H9 (cell line): Measurements from ENCODE around the gene CTIF. TPM values are rescaled to one million over a fixed set of nuclear protein-coding genes. Genes with fewer than 3 reads are reported as not detected.

Experiments used
- DNase-seq: peaks from one replicate; pipeline ENCODE4 v3.0.0-alpha.2; 2017
- H2AFZ ChIP-seq: one replicate; pipeline ENCODE4 v1.6.1; 2013; ENCODE audit warnings: mild to moderate bottlenecking, low read length, control low read depth, moderate library complexity
- H2AK5ac ChIP-seq: 2 replicates; pipeline ENCODE4 v1.6.1; 2013; ENCODE audit warnings: low read length, control low read depth, mixed read lengths; ENCODE audit not compliant: insufficient read length
- H2BK120ac ChIP-seq: one replicate; pipeline ENCODE4 v1.6.1; 2013; ENCODE audit warnings: low read depth, mild to moderate bottlenecking, low read length, control low read depth, inconsistent platforms; ENCODE audit not compliant: poor library complexity, severe bottlenecking
- H2BK12ac ChIP-seq: 2 replicates; pipeline ENCODE4 v1.6.1; 2013; ENCODE audit warnings: low read length, control low read depth, mixed read lengths, low read depth; ENCODE audit not compliant: insufficient read length
- H2BK15ac ChIP-seq: 2 replicates; pipeline ENCODE4 v1.6.1; 2013; ENCODE audit warnings: low read depth, low read length, control low read depth
- H2BK20ac ChIP-seq: one replicate; pipeline ENCODE4 v1.6.1; 2013; ENCODE audit warnings: low read depth, mild to moderate bottlenecking, low read length, control low read depth, inconsistent platforms; ENCODE audit not compliant: poor library complexity, severe bottlenecking
- H2BK5ac ChIP-seq: 2 replicates; pipeline ENCODE4 v1.6.1; 2013; ENCODE audit warnings: low read length, control low read depth, mixed read lengths; ENCODE audit not compliant: insufficient read length
- H3K14ac ChIP-seq: 2 replicates; pipeline ENCODE4 v1.6.1; 2013; ENCODE audit warnings: low read length, control low read depth; ENCODE audit not compliant: insufficient read depth
- H3K18ac ChIP-seq: 2 replicates; pipeline ENCODE4 v1.6.1; 2013; ENCODE audit warnings: low read depth, mild to moderate bottlenecking, mixed read lengths, low read length, control low read depth; ENCODE audit not compliant: insufficient read length
- H3K23ac ChIP-seq: 2 replicates; pipeline ENCODE4 v1.6.1; 2013; ENCODE audit warnings: low read length, control low read depth, mixed read lengths, low read depth; ENCODE audit not compliant: insufficient read length
- H3K23me2 ChIP-seq: 2 replicates; pipeline ENCODE4 v1.6.1; 2013; ENCODE audit warnings: low read depth, mild to moderate bottlenecking, mixed read lengths, low read length, control low read depth; ENCODE audit not compliant: insufficient read length, poor library complexity, severe bottlenecking
- H3K27ac ChIP-seq: 2 replicates; pipeline ENCODE4 v1.5.1; 2013; ENCODE audit warnings: low read length, control low read depth, mixed read lengths, low read depth; ENCODE audit not compliant: insufficient read length
- H3K27me3 ChIP-seq: 2 replicates; pipeline ENCODE4 v1.6.1; 2013; ENCODE audit warnings: low read length, control low read depth, inconsistent platforms; ENCODE audit not compliant: insufficient read depth
- H3K4ac ChIP-seq: 2 replicates; pipeline ENCODE4 v1.6.1; 2013; ENCODE audit warnings: low read depth, mild to moderate bottlenecking, control low read depth, inconsistent platforms, low read length, moderate library complexity
- H3K4me1 ChIP-seq: 2 replicates; pipeline ENCODE4 v1.6.1; 2013; ENCODE audit warnings: low read length, control low read depth, inconsistent platforms; ENCODE audit not compliant: insufficient read depth
- H3K4me2 ChIP-seq: 2 replicates; pipeline ENCODE4 v1.6.1; 2013; ENCODE audit warnings: low read length, control low read depth, mixed read lengths; ENCODE audit not compliant: insufficient read length, insufficient read depth
- H3K56ac ChIP-seq: 2 replicates; pipeline ENCODE4 v1.6.1; 2013; ENCODE audit warnings: low read depth, mild to moderate bottlenecking, mixed read lengths, low read length, control low read depth; ENCODE audit not compliant: insufficient read length
- H3K79me1 ChIP-seq: 2 replicates; pipeline ENCODE4 v1.6.1; 2013; ENCODE audit warnings: low read depth, mild to moderate bottlenecking, moderate library complexity, low read length, control low read depth, inconsistent platforms; ENCODE audit not compliant: insufficient read depth, poor library complexity, severe bottlenecking
- H3K79me2 ChIP-seq: 2 replicates; pipeline ENCODE4 v1.6.1; 2013; ENCODE audit warnings: low read length, control low read depth, inconsistent platforms; ENCODE audit not compliant: insufficient read depth
- H3K9ac ChIP-seq: 2 replicates; pipeline ENCODE4 v1.6.1; 2013; ENCODE audit warnings: low read length, control low read depth, mixed read lengths; ENCODE audit not compliant: insufficient read length; ENCODE audit errors: extremely low read depth
- H3K9me3 ChIP-seq: one replicate; pipeline ENCODE4 v1.6.1; 2013; ENCODE audit warnings: low read depth, low read length, inconsistent platforms; ENCODE audit not compliant: control insufficient read depth
- H3T11ph ChIP-seq: one replicate; pipeline ENCODE4 v1.6.1; 2013; ENCODE audit warnings: mild to moderate bottlenecking, low read length, control low read depth, inconsistent platforms
- H4K20me1 ChIP-seq: one replicate; pipeline ENCODE4 v1.6.1; 2013; ENCODE audit not compliant: control insufficient read depth, insufficient read length, insufficient read depth
- H4K5ac ChIP-seq: 2 replicates; pipeline ENCODE4 v1.6.1; 2013; ENCODE audit warnings: low read depth, mild to moderate bottlenecking, mixed read lengths, low read length, control low read depth; ENCODE audit not compliant: insufficient read length
- H4K8ac ChIP-seq: replicated peaks from 2 replicates; pipeline ENCODE4 v1.6.1; 2013; ENCODE audit warnings: low read length, control low read depth, mixed read lengths, low read depth; ENCODE audit not compliant: insufficient read length
- H4K91ac ChIP-seq: 2 replicates; pipeline ENCODE4 v1.6.1; 2013; ENCODE audit warnings: low read depth, mild to moderate bottlenecking, moderate library complexity, mixed read lengths, low read length, control low read depth; ENCODE audit not compliant: insufficient read length
- H3K27ac Mint-ChIP-seq, 3 experiments: 2 replicates in 2 of 3; 3 replicates in 1 of 3; pipeline ENCODE4 v1.8.0; 2020 to 2021; ENCODE audit warnings: mixed read lengths in 3 of 3, mild to moderate bottlenecking in 1 of 3, moderate library complexity in 1 of 3
- H3K27me3 Mint-ChIP-seq: 2 replicates; pipeline ENCODE4 v1.8.0; 2021; ENCODE audit warnings: low read depth, mild to moderate bottlenecking, moderate library complexity, mixed read lengths
- H3K36me3 Mint-ChIP-seq, 3 experiments: 2 replicates in 2 of 3; 3 replicates in 1 of 3; pipeline ENCODE4 v1.8.0; 2020 to 2021; ENCODE audit warnings: low read depth in 3 of 3, mixed read lengths in 3 of 3; ENCODE audit not compliant: insufficient read depth in 1 of 3
- H3K4me1 Mint-ChIP-seq, 2 experiments: 2 replicates each; pipeline ENCODE4 v1.8.0; 2020; ENCODE audit warnings: mixed read lengths in 2 of 2
- H3K4me3 Mint-ChIP-seq, 2 experiments: 2 replicates in 1 of 2; 3 replicates in 1 of 2; pipeline ENCODE4 v1.8.0; 2020 to 2021; ENCODE audit warnings: mild to moderate bottlenecking in 2 of 2, mixed read lengths in 2 of 2, moderate library complexity in 1 of 2
- H3K9me3 Mint-ChIP-seq, 2 experiments: 2 replicates in 1 of 2; 3 replicates in 1 of 2; pipeline ENCODE4 v1.8.0; 2020; ENCODE audit warnings: mild to moderate bottlenecking in 2 of 2, mixed read lengths in 2 of 2, moderate library complexity in 1 of 2
- WGBS: extraction: QIAGEN DNeasy Blood & Tissue Kit; methylation state at CpG from one replicate; pipeline ENCODE4 v1.1.7; 2013; ENCODE audit warnings: missing lambda C conversion rate, low lambda C conversion rate, mixed read lengths; ENCODE audit not compliant: insufficient read length; ENCODE audit errors: extremely low coverage; 5-methylcytosine and 5-hydroxymethylcytosine counted together
- total RNA-seq: library from RNA; stranded (reverse); gene quantifications from 2 replicates; pipeline ENCODE4 v1.2.1, GENCODE V29; 2021
- TF ChIP-seq, protein P1 (sequence below): fragments of 200-600 bp; sonication (generic); conservative IDR thresholded peaks from 3 replicates; pipeline ENCODE4 v1.8.0; 2021; ENCODE audit warnings: antibody characterized with exemption, mild to moderate bottlenecking

CTIF gene
- total RNA-seq, 1 experiment from 2014 or later, result 15.8 TPM

DNA sequence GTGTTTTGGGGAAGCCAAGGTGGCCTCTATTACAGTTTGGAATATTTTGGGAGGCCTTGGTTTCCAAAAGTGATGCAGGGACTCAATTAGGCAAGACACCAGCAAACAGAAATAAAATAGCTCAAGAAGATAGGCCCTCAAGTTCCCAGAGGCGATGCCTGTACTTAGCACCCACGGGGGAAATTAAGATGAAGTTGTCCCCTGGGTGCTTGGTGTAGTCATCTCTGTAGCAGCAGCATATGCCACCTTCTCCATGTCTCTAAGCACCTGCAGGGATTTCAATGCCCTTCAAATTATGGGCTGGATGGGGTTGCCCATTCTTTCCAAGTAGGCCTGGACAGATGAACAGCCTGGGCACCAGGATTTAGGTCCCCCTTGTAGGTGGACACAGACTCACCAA, 185.0 kb downstream of the CTIF start:
- no peak overlapping the region for H3K4me2 ChIP-seq
- no peak overlapping the region for H2BK12ac ChIP-seq
- H2BK5ac ChIP-seq, result no peak overlapping the region
- WGBS, result no CpG with 5 or more reads among the region's 2 CpGs
- DNase-seq, result no peak
- H3K4me3 Mint-ChIP-seq, result no peak overlapping the region
- no peaks in the 10 kb centered on the region for H3K4me1 ChIP-seq
- H3K79me2 ChIP-seq, result no peaks in the 10 kb centered on the region
- no peak overlapping the region for H2BK15ac ChIP-seq
- H3K9ac ChIP-seq, result no peak overlapping the region
- no peaks in the 10 kb centered on the region for H3K27me3 Mint-ChIP-seq
- no peak overlapping the region for H3K4ac ChIP-seq
- no peak overlapping the region for H2BK20ac ChIP-seq
- H4K8ac ChIP-seq, result no peak overlapping the region
- H2AFZ ChIP-seq, result no peak overlapping the region
- H3K27ac Mint-ChIP-seq, result no peak overlapping the region; a peak in 1 of 7 replicates
- H3K18ac ChIP-seq, result no peak overlapping the region
- H3K27ac ChIP-seq, result no peak overlapping the region
- TF ChIP-seq, protein P1, sequence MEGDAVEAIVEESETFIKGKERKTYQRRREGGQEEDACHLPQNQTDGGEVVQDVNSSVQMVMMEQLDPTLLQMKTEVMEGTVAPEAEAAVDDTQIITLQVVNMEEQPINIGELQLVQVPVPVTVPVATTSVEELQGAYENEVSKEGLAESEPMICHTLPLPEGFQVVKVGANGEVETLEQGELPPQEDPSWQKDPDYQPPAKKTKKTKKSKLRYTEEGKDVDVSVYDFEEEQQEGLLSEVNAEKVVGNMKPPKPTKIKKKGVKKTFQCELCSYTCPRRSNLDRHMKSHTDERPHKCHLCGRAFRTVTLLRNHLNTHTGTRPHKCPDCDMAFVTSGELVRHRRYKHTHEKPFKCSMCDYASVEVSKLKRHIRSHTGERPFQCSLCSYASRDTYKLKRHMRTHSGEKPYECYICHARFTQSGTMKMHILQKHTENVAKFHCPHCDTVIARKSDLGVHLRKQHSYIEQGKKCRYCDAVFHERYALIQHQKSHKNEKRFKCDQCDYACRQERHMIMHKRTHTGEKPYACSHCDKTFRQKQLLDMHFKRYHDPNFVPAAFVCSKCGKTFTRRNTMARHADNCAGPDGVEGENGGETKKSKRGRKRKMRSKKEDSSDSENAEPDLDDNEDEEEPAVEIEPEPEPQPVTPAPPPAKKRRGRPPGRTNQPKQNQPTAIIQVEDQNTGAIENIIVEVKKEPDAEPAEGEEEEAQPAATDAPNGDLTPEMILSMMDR, result no peak
- H2AK5ac ChIP-seq, result no peak overlapping the region
- H3K9me3 Mint-ChIP-seq, result no peaks in the 10 kb centered on the region
- H2BK120ac ChIP-seq, result no peak overlapping the region
- H3K79me1 ChIP-seq, result no peaks in the 10 kb centered on the region
- no peak overlapping the region for H3K14ac ChIP-seq
- H3K23me2 ChIP-seq, result no peaks in the 10 kb centered on the region
- H4K5ac ChIP-seq, result no peak overlapping the region
- H3K23ac ChIP-seq, result no peak overlapping the region
- H4K91ac ChIP-seq, result no peak overlapping the region
- H3T11ph ChIP-seq, result no peak overlapping the region
- no peak overlapping the region for H3K56ac ChIP-seq
- H4K20me1 ChIP-seq, result no peaks in the 10 kb centered on the region
- peaks cover 9 to 11% of the 10 kb centered on the region in 2 experiments for H3K4me1 Mint-ChIP-seq
- no peaks in the 10 kb centered on the region for H3K27me3 ChIP-seq
- H3K9me3 ChIP-seq, result no peaks in the 10 kb centered on the region
- peaks cover 0 to 5% (median 0%) of the 10 kb centered on the region in 3 experiments; a peak in 3 of 7 replicates for H3K36me3 Mint-ChIP-seq
